Body of pancreas (tissue), 4 donors: ENCODE results near the gene CGRRF1. TPM values are rescaled to one million over a fixed set of nuclear protein-coding genes. Genes with fewer than 3 reads are reported as not detected.

Source experiments
- ATAC-seq: fragments of 150-250 bp; one replicate; pipeline ENCODE4 v1.9.1; 2016
- DNase-seq, 4 donors: peaks; one replicate each; pipeline ENCODE4 v3.0.0-alpha.2; 2019
- H3K27ac ChIP-seq, 4 donors: fragments of 200-600 bp; sonication (generic); 1 replicate in 3 of 4; 2 replicates in 1 of 4; pipeline versions ENCODE4 v1.5.1 to v1.6.1; 2016 to 2019; ENCODE audit warnings: mild to moderate bottlenecking in 1 of 4, mixed read lengths in 1 of 4, moderate library complexity in 1 of 4
- H3K27me3 ChIP-seq, 2 donors: fragments of 200-600 bp; sonication (generic); one replicate each; pipeline ENCODE4 v1.6.0; 2016; ENCODE audit warnings: mild to moderate bottlenecking in 1 of 2
- H3K36me3 ChIP-seq, 2 donors: fragments of 200-600 bp; sonication (generic); replicated peaks in 1 of 2; 2 replicates each; pipeline ENCODE4 v1.5.1; 2016; ENCODE audit warnings: low read depth in 2 of 2; ENCODE audit not compliant: insufficient read depth in 1 of 2
- H3K4me1 ChIP-seq: fragments of 200-600 bp; sonication (generic); one replicate; pipeline ENCODE4 v1.6.0; 2016
- H3K4me3 ChIP-seq, 2 donors: fragments of 200-600 bp; sonication (generic); 1 replicate in 1 of 2; 2 replicates in 1 of 2; pipeline ENCODE4 v1.5.1; 2016 to 2019
- H3K9me3 ChIP-seq, 3 donors: fragments of 200-600 bp; sonication (generic); 1 replicate in 2 of 3; 2 replicates in 1 of 3; pipeline ENCODE4 v1.5.1; 2016
- CTCF ChIP-seq, 7 experiments: fragments of 450-650 bp in 4 of 7; fragments of 200-600 bp in 3 of 7; sonication (generic) in 3 of 7; IDR thresholded peaks; one replicate each; pipeline ENCODE4 v1.5.1; 2016 to 2019; ENCODE audit warnings: antibody characterized with exemption in 7 of 7
- POLR2A ChIP-seq, 3 donors: fragments of 450-650 bp; IDR thresholded peaks; one replicate each; pipeline ENCODE4 v1.6.1; 2016; ENCODE audit warnings: antibody characterized with exemption in 3 of 3, mild to moderate bottlenecking in 2 of 3
- WGBS, 2 donors: methylation state at CpG; one replicate each; pipeline ENCODE4 v1.1.5; 2017; 5-methylcytosine and 5-hydroxymethylcytosine counted together
- intact Hi-C: fragments of 100-400 bp; cut with DNase I; formaldehyde crosslinking; loops from one replicate; pipeline ENCODE4 v1.15.1; 2023
- total RNA-seq, 2 donors: library from RNA; depleted of rRNA; stranded (reverse); fragments of >200 nt; gene quantifications; one replicate each; pipeline ENCODE4 v1.1.0, GENCODE V29; 2016

The CGRRF1 gene
- total RNA-seq, 2 donors from 2014 or later = 6.3 to 11.4 TPM

- no peak for ATAC-seq
- H3K4me3 ChIP-seq = no peak overlapping the region
- H3K27ac ChIP-seq = no peak overlapping the region
- intact Hi-C loops = no loop called here
- no peaks in the 10 kb centered on the region for H3K27me3 ChIP-seq
- peaks cover 14% of the 10 kb centered on the region for H3K4me1 ChIP-seq
- no peak for DNase-seq
- no peak for TF ChIP-seq POLR2A (IDR thresholded peaks at IDR 0.05)
- TF ChIP-seq CTCF (IDR thresholded peaks at IDR 0.05) = no peak
- no peaks in the 10 kb centered on the region for H3K36me3 ChIP-seq
- 78 to 84% methylated on average over 8 of the region's 8 CpGs for WGBS, 2 donors
- no peaks in the 10 kb centered on the region for H3K9me3 ChIP-seq
These were observed 26.5 kb upstream of the CGRRF1 start for GRCh38 chr14:54483073-54483745.

- Histone ChIP-seq H3K36me3 (no peaks in the 10 kb centered on the region), H3K27ac (no peak overlapping the region), H3K9me3 (no peaks in the 10 kb centered on the region), H3K4me3 (no peak overlapping the region), H3K27me3 (no peaks in the 10 kb centered on the region), H3K4me1 (peaks cover 14% of the 10 kb centered on the region)
- TF ChIP-seq CTCF (IDR thresholded peaks at IDR 0.05) (no peak), POLR2A (IDR thresholded peaks at IDR 0.05) (no peak)
- DNase-seq (no peak), ATAC-seq (no peak)
- intact Hi-C loops = no loop called here
These were observed 25.9 kb upstream of the CGRRF1 start for GRCh38 chr14:54483846-54484245.

GRCh38 chr14:54486685-54487084, 23.0 kb upstream of the CGRRF1 start:
- H3K4me3 ChIP-seq = no peak overlapping the region
- peaks cover 26% of the 10 kb centered on the region for H3K4me1 ChIP-seq
- no peaks in the 10 kb centered on the region for H3K36me3 ChIP-seq
- ATAC-seq (no peak), DNase-seq (no peak)
- 92 to 96% methylated on average over 1 of the region's 1 CpG for WGBS, 2 donors
- intact Hi-C loops = no loop called here
- no peaks in the 10 kb centered on the region for H3K27me3 ChIP-seq
- no peak for TF ChIP-seq POLR2A (IDR thresholded peaks at IDR 0.05)
- no peak for TF ChIP-seq CTCF (IDR thresholded peaks at IDR 0.05)
- no peak overlapping the region for H3K27ac ChIP-seq
- no peaks in the 10 kb centered on the region for H3K9me3 ChIP-seq

- 37 to 38% methylated on average over 4 of the region's 4 CpGs for WGBS, 2 donors
- H3K4me3 ChIP-seq = no peak overlapping the region
- ATAC-seq (no peak), DNase-seq (no peak)
- no peaks in the 10 kb centered on the region for H3K27me3 ChIP-seq
- H3K27ac ChIP-seq = peak overlapping the region in 3 of 4 donors; percentile 93 to 95 (median 94)
- H3K9me3 ChIP-seq = no peaks in the 10 kb centered on the region
- intact Hi-C loops = no loop called here
- peaks cover 26% of the 10 kb centered on the region for H3K4me1 ChIP-seq
- H3K36me3 ChIP-seq = no peaks in the 10 kb centered on the region
- TF ChIP-seq CTCF (IDR thresholded peaks at IDR 0.05) = no peak
- no peak for TF ChIP-seq POLR2A (IDR thresholded peaks at IDR 0.05)
These were observed 21.9 kb upstream of the CGRRF1 start for GRCh38 chr14:54487771-54488170.

- Histone ChIP-seq H3K36me3 (no peaks in the 10 kb centered on the region), H3K9me3 (no peaks in the 10 kb centered on the region), H3K27ac (peak overlapping the region; percentile 88 to 95 (median 94)), H3K4me3 (peak overlapping the region; percentile 96 to 100), H3K4me1 (peaks cover 26% of the 10 kb centered on the region), H3K27me3 (no peaks in the 10 kb centered on the region)
- ATAC-seq (no peak), DNase-seq (no peak)
- intact Hi-C loops = no loop called here
- 0% methylated on average over 9 of the region's 9 CpGs for WGBS, 2 donors
- TF ChIP-seq CTCF (IDR thresholded peaks at IDR 0.05) (peak in 2 of 7 experiments; percentile 23 to 24), POLR2A (IDR thresholded peaks at IDR 0.05) (no peak)
These were observed 21.4 kb upstream of the CGRRF1 start for GRCh38 chr14:54488318-54488645.
